NB4 (cell line): ENCODE data around the gene FOSL2.

ENCODE experiments used
- DNase-seq: peaks from one replicate; pipeline ENCODE4 v3.0.0; 2010; ENCODE audit warnings: low read depth
- H3K4me3 ChIP-seq: one replicate; pipeline ENCODE4 v1.5.1; 2011; ENCODE audit warnings: mild to moderate bottlenecking, low read depth, low read length, moderate library complexity
- CTCF ChIP-seq: IDR thresholded peaks from one replicate; pipeline ENCODE4 v1.5.1; 2012; ENCODE audit warnings: low read depth, low read length
- MAX ChIP-seq: IDR thresholded peaks from 2 replicates; pipeline ENCODE4 v1.6.1; 2011; ENCODE audit warnings: low read depth, low read length
- MYC ChIP-seq: IDR thresholded peaks from 2 replicates; pipeline ENCODE4 v1.6.1; 2011; ENCODE audit warnings: low read depth, low read length
- POLR2A ChIP-seq: IDR thresholded peaks from 2 replicates; pipeline ENCODE4 v1.6.1; 2011; ENCODE audit warnings: mild to moderate bottlenecking; ENCODE audit not compliant: insufficient read length; ENCODE audit errors: extremely low read depth

The FOSL2 gene

GRCh38 chr2:28439763-28440162 is 47.1 kb downstream of the FOSL2 start:
- no peak for DNase-seq
- TF ChIP-seq MAX, result no peak
- no peak for TF ChIP-seq CTCF
- no peak for TF ChIP-seq MYC
- no peak for TF ChIP-seq POLR2A
- no peak overlapping the region for H3K4me3 ChIP-seq

- no peak overlapping the region for H3K4me3 ChIP-seq
- DNase-seq, result no peak
- TF ChIP-seq POLR2A, result no peak
- TF ChIP-seq CTCF, result no peak
- no peak for TF ChIP-seq MAX
- TF ChIP-seq MYC, result no peak
Measured at GRCh38 chr2:28442328-28442727, 49.7 kb downstream of the FOSL2 start.

GRCh38 chr2:28444956-28445355 is 52.3 kb downstream of the FOSL2 start:
- no peak for DNase-seq
- H3K4me3 ChIP-seq, result no peak overlapping the region
- TF ChIP-seq MAX (no peak), CTCF (no peak), POLR2A (no peak), MYC (no peak)

- H3K4me3 ChIP-seq, result no peak overlapping the region
- DNase-seq, result peak; percentile 80
- no peak for TF ChIP-seq MAX
- no peak for TF ChIP-seq POLR2A
- TF ChIP-seq CTCF, result no peak
- TF ChIP-seq MYC, result no peak
Measured at GRCh38 chr2:28445448-28446258, 53.0 kb downstream of the FOSL2 start.

GRCh38 chr2:28446531-28446930 is 53.9 kb downstream of the FOSL2 start:
- H3K4me3 ChIP-seq, result no peak overlapping the region
- no peak for TF ChIP-seq MAX
- no peak for TF ChIP-seq POLR2A
- TF ChIP-seq MYC, result no peak
- TF ChIP-seq CTCF, result no peak
- DNase-seq, result no peak
